Stomach (tissue), 9 donors: ENCODE data around the gene USP12. TPM values are rescaled to one million over a fixed set of nuclear protein-coding genes. Genes with fewer than 3 reads are reported as not detected.

Source experiments
- DNase-seq, 2 donors: peaks; one replicate each; pipeline versions ENCODE4 v3.0.0 to v3.0.0-alpha.2; 2013 to 2019
- H3K27ac ChIP-seq, 5 donors: fragments of 200-600 bp in 4 of 5; sonication (generic) in 4 of 5; one replicate each; pipeline ENCODE4 v1.5.1; 2013 to 2019; ENCODE audit warnings: mild to moderate bottlenecking in 1 of 5, moderate library complexity in 1 of 5
- H3K27me3 ChIP-seq, 3 donors: fragments of 200-600 bp; sonication (generic); one replicate each; pipeline ENCODE4 v1.5.1; 2017 to 2019; ENCODE audit warnings: mixed run types in 1 of 3
- H3K36me3 ChIP-seq, 4 donors: fragments of 200-600 bp; sonication (generic); 1 replicate in 3 of 4; 2 replicates in 1 of 4; pipeline ENCODE4 v1.5.1; 2016 to 2019
- H3K4me1 ChIP-seq, 4 donors: fragments of 200-600 bp; sonication (generic); one replicate each; pipeline ENCODE4 v1.5.1; 2016 to 2019
- H3K4me3 ChIP-seq, 4 donors: fragments of 200-600 bp; sonication (generic) in 3 of 4; one replicate each; pipeline ENCODE4 v1.5.1; 2016 to 2019; ENCODE audit warnings: mild to moderate bottlenecking in 1 of 4
- H3K9me3 ChIP-seq, 4 donors: fragments of 200-600 bp; sonication (generic); one replicate each; pipeline ENCODE4 v1.5.1; 2016 to 2019
- CTCF ChIP-seq, 7 experiments: fragments of 450-650 bp in 4 of 7; fragments of 200-600 bp in 3 of 7; sonication (generic) in 3 of 7; IDR thresholded peaks; one replicate each; pipeline ENCODE4 v1.5.1; 2016 to 2019; ENCODE audit warnings: antibody characterized with exemption in 7 of 7, control low read depth in 2 of 7, mild to moderate bottlenecking in 1 of 7
- EP300 ChIP-seq: sonication (generic); formaldehyde crosslinking; IDR thresholded peaks from one replicate; pipeline ENCODE4 v1.6.1; 2017; ENCODE audit warnings: antibody characterized with exemption
- POLR2A ChIP-seq, 4 donors: fragments of 450-650 bp; IDR thresholded peaks; one replicate each; pipeline ENCODE4 v1.6.1; 2016; ENCODE audit warnings: antibody characterized with exemption in 4 of 4, control low read depth in 2 of 4, mild to moderate bottlenecking in 1 of 4, moderate library complexity in 1 of 4
- POLR2AphosphoS5 ChIP-seq, 3 donors: sonication (generic); formaldehyde crosslinking; IDR thresholded peaks; one replicate each; pipeline ENCODE4 v1.6.1; 2016; ENCODE audit warnings: antibody characterized with exemption in 3 of 3
- WGBS, 5 donors: extraction: QIAGEN DNeasy Blood & Tissue Kit in 3 of 5; methylation state at CpG; one replicate each; pipeline versions ENCODE4 v1.1.5 to v1.1.7; 2013 to 2018; 5-methylcytosine and 5-hydroxymethylcytosine counted together
- intact Hi-C: fragments of 100-400 bp; cut with DNase I; formaldehyde crosslinking; loops from one replicate; pipeline ENCODE4 v1.15.1; 2023; ENCODE audit warnings: low total_unique reads
- polyA plus RNA-seq, 3 donors: library from polyadenylated mRNA; stranded (reverse); fragments of 200-250 nt; gene quantifications; one replicate each; pipeline ENCODE4 v1.2.3, GENCODE V29; 2013
- total RNA-seq, 5 donors: library from RNA; depleted of rRNA; stranded (reverse); fragments of >200 nt; gene quantifications; one replicate each; pipeline versions ENCODE4 v1.1.0 to v1.2.3, GENCODE V29; 2014 to 2016
- donor health status: healthy with polysubstance abuse.
- donor health status: Bipolar disorder and iron deficiency.
- donor health status: healthy.

USP12 gene
- total and polyA plus RNA-seq, 8 donors: 6.9 to 59.7 (median 21.6) TPM

GRCh38 chr13:27166313-27166712 lies 5.3 kb downstream of the USP12 start:
- intact Hi-C loops: no loop called here
- TF ChIP-seq EP300 (no peak), POLR2AphosphoS5 (IDR thresholded peaks at IDR 0.05) (no peak), CTCF (IDR thresholded peaks at IDR 0.05) (no peak), POLR2A (IDR thresholded peaks at IDR 0.05) (no peak)
- H3K4me1 ChIP-seq: peaks cover 33 to 87% (median 66%) of the 10 kb centered on the region in 4 donors
- H3K4me3 ChIP-seq: no peak overlapping the region
- no peaks in the 10 kb centered on the region for H3K9me3 ChIP-seq
- 81 to 94% (median 90%) methylated on average over 1 of the region's 1 CpG for WGBS, 5 donors
- no peaks in the 10 kb centered on the region for H3K27me3 ChIP-seq
- no peaks in the 10 kb centered on the region for H3K36me3 ChIP-seq
- peak overlapping the region in 1 of 5 donors; percentile 35 for H3K27ac ChIP-seq
- DNase-seq: no peak

DNA sequence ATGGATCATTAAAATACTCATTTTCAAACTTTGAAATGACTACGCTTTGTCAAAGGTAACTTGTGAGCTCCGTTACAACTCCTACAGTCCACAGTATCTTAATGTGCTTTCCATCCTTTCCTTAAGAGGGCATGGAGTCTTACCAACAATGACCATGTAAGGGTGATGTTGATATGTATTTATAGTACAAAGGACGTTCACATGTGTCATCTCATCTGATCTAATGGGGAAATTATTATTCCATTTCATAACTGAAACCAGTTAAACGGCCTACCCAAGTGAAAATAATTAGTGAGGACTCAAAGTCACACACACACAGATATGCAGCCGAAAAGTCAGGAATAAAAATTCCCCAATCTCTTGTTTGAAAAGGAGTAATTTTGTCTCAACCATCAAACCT lies 9.6 kb downstream of the USP12 start:
- WGBS, 5 donors: 61 to 81% (median 71%) methylated on average over 5 of the region's 5 CpGs
- intact Hi-C loops: no loop called here
- no peaks in the 10 kb centered on the region for H3K27me3 ChIP-seq
- H3K9me3 ChIP-seq: no peaks in the 10 kb centered on the region
- TF ChIP-seq POLR2A (IDR thresholded peaks at IDR 0.05) (no peak), POLR2AphosphoS5 (IDR thresholded peaks at IDR 0.05) (peak in 1 of 3 donors; percentile 16)
- H3K4me1 ChIP-seq: peaks cover 4 to 68% (median 39%) of the 10 kb centered on the region in 4 donors
- no peak overlapping the region for H3K4me3 ChIP-seq
- no peaks in the 10 kb centered on the region for H3K36me3 ChIP-seq
- H3K27ac ChIP-seq: peak overlapping the region in 2 of 5 donors; percentile 29 to 32
- no peak for DNase-seq

GRCh38 chr13:27161423-27161822 lies 10.2 kb downstream of the USP12 start:
- intact Hi-C loops: no loop called here
- TF ChIP-seq EP300 (no peak), CTCF (IDR thresholded peaks at IDR 0.05) (no peak), POLR2A (IDR thresholded peaks at IDR 0.05) (no peak), POLR2AphosphoS5 (IDR thresholded peaks at IDR 0.05) (no peak)
- H3K4me1 ChIP-seq: peaks cover 0 to 62% (median 34%) of the 10 kb centered on the region in 4 donors

GRCh38 chr13:27160657-27161295 lies 10.8 kb downstream of the USP12 start:
- H3K27ac ChIP-seq: peak overlapping the region in 1 of 5 donors; percentile 29

More at GRCh38 chr13:27161423-27161822, 10.2 kb downstream of the USP12 start:
- Histone ChIP-seq H3K27me3 (no peaks in the 10 kb centered on the region), H3K27ac (peak overlapping the region in 2 of 5 donors; percentile 29 to 32), H3K36me3 (no peaks in the 10 kb centered on the region), H3K9me3 (no peaks in the 10 kb centered on the region), H3K4me3 (no peak overlapping the region)
- WGBS, 5 donors: 77 to 91% (median 83%) methylated on average over 2 of the region's 2 CpGs
- DNase-seq: no peak

More at GRCh38 chr13:27160657-27161295, 10.8 kb downstream of the USP12 start:
- no peak for TF ChIP-seq POLR2AphosphoS5 (IDR thresholded peaks at IDR 0.05)
- no peak for TF ChIP-seq EP300
- no peak for TF ChIP-seq CTCF (IDR thresholded peaks at IDR 0.05)
- WGBS, 5 donors: 88 to 95% (median 90%) methylated on average over 9 of the region's 9 CpGs
- intact Hi-C loops: no loop called here
- H3K4me3 ChIP-seq: no peak overlapping the region
- H3K36me3 ChIP-seq: no peaks in the 10 kb centered on the region
- H3K4me1 ChIP-seq: peaks cover 0 to 56% (median 30%) of the 10 kb centered on the region in 4 donors
- H3K9me3 ChIP-seq: no peaks in the 10 kb centered on the region
- no peaks in the 10 kb centered on the region for H3K27me3 ChIP-seq
- no peak for DNase-seq
